SK-N-SH (cell line): Measurements from ENCODE around the gene TWNK.

ENCODE experiments used
- CTCF ChIP-seq: fragments of 200-600 bp; sonication (generic); IDR thresholded peaks from 2 replicates; pipeline ENCODE4 v1.6.1; 2017; ENCODE audit warnings: antibody characterized with exemption, mild to moderate bottlenecking, moderate library complexity
- RAD21 ChIP-seq: IDR thresholded peaks from 2 replicates; pipeline ENCODE4 v1.6.1; 2012; ENCODE audit warnings: mild to moderate bottlenecking, low read length
- SIN3A ChIP-seq: IDR thresholded peaks from 2 replicates; pipeline ENCODE4 v1.6.1; 2012; ENCODE audit warnings: low read depth, mild to moderate bottlenecking, low read length, moderate library complexity, borderline replicate concordance
- SMC3 ChIP-seq: IDR thresholded peaks from 2 replicates; pipeline ENCODE4 v1.6.1; 2012; ENCODE audit warnings: low read depth, low read length, improper control_type of control experiment

DNA sequence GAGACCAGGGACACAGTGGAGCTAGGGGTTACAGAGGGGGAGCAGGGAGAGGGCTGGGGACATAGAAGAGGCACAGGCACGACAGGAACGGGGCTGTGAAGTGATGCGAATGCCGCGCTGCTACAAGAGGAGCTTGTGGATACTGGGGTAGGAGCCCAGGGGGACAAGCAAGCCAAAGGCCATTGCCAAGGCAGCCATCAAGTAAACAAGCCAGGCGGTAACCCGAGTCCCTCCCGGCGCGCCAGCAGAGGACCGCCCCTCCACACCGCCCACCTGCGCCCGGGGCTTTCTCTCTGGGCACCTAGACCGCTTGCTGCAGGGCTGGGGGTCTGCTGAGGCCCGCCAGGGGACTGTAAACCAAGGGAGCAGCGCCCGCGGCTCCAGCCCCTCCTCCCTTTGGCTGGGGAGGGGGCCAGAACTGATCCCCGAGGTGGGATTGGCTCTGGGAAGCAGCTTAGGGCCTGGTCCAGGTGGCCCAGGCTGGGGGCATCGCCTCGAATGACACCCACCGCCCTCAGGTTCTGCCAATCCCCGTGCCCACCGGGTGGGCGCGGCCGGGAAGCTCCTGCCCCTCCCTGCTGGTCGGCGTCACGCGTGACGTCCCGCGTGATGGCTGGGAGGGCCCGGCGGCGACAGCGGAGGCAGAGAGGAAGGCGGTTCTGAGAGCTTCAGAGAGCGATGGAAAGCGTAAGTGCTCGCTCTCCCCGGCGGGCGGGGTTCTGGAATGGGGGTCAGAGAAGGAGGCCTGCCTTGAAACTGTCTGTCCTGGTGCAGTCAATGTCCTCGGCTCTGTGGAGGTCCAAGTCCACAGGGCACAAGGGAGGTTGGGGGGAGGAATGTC is 44.7 kb downstream of the TWNK start:
- TF ChIP-seq CTCF (no peak; the same call in 1 of the 2 replicates), SIN3A (no peak; the same call in 1 of the 2 replicates), SMC3 (no peak), RAD21 (no peak)
